ENCODE data around the gene ERCC2. TPM values are rescaled to one million over a fixed set of nuclear protein-coding genes. Genes with fewer than 3 reads are reported as not detected.

The ERCC2 gene
- total and polyA plus RNA-seq, 2 of the 8 experiments (the other 6 are each of a cell fraction or from before 2014, with no cell fraction given): 107 to 117 TPM

- TF ChIP-seq HDAC2 (IDR thresholded peaks at IDR 0.05; ENCODE audit: borderline replicate concordance in 1 of 2, low read depth in 2 of 2, low read length in 2 of 2) (no peak), MAX (IDR thresholded peaks at IDR 0.05) (no peak), TEAD4 (IDR thresholded peaks at IDR 0.05; ENCODE audit: low read depth, low read length) (no peak), CBX5 (IDR thresholded peaks at IDR 0.05; ENCODE audit: low read depth, low read length) (no peak), FOSL1 (IDR thresholded peaks at IDR 0.05; ENCODE audit: insufficient read depth, low read depth, low read length) (no peak)
Measured at GRCh38 chr19:45321848-45322247, 48.5 kb downstream of the ERCC2 start (continued).
